GM19035 (cell line): ENCODE results near the gene TMEM250.

Experiments used
- ATAC-seq: cut with Tn5 transposase; IDR thresholded peaks from one replicate; pipeline ENCODE4 v1.9.1; 2021; ENCODE audit not compliant: unreplicated experiment

The TMEM250 gene

DNA sequence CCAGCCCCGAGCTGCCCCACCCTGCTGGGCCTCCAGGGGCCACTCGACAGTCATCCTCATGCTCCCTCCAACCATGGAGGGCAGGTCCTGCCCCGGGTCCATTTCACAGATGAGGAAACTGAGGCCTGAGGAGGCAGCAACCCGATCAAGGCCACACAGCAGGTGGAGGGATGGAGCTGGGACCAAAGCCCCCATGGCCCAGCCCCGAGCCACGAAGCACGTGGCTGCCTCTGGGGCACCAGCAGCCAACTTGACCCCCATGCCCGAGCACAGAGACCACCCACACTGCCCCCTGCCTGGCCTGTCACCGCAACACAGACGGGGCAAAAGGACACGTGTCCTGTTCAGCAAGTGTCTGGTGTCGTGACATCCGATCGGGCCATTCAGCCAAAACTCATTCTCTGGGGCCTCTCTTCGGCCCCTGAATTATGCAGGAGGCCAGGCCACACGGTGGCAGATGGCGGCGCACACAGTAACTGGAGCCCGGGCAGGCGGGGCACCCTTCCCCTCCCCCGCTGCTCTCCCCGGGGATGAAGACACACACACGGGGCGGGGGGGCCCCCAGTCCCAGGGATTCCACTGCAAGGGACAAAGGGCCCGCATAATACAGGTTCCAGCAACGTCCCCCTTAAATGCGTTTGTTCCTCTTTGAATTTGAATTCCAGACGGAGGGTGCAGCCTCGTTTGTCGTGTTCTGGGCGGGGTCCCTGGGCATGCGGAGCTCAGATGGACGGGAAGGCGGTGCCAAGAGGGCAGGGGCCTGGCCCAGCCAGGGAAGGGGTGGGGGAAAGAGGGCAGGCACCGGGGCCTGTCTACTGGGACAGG, 29.4 kb upstream of the TMEM250 start:
- ATAC-seq, result no peak

DNA sequence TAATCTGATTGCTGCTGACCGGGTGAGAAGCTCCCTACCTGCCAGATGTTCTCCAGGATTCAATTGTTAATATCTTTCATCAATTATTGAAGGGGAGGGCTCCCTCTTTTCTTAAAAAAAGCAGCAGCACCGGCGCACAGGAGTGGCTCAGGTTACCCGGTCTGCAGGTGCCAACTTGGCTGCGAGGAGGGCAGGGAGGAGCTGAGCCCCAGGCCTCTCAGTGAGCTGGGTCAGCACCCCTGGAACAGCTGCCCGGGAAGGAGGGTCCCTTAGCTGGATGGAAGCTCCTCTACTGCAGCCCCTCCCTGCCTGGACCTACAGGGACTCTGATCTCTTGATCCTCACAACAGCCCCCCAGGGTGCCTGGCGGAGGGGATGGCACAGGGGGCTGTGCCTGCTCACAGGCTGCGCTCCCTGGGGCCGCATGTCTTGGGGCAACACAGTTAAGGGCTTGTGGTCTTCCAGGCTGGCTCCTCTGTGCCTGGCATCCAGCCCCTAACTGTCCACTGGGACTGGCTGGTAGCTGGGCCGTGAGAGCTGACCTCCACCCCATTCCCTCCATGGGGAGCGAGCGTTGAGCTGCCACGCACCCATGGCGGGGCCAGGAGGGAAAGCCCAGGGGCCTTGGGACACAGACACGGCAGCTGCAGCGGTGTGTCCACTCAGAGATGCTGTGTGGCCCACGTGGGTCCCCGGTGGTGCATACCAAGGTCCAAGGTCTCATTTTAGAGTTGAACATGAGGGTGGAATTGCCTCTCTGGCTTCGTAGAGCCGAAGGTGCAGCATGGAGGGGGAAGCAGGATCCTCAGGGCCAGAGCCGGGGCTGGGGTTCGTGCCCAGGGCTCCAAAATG, 28.6 kb upstream of the TMEM250 start:
- no peak for ATAC-seq

DNA sequence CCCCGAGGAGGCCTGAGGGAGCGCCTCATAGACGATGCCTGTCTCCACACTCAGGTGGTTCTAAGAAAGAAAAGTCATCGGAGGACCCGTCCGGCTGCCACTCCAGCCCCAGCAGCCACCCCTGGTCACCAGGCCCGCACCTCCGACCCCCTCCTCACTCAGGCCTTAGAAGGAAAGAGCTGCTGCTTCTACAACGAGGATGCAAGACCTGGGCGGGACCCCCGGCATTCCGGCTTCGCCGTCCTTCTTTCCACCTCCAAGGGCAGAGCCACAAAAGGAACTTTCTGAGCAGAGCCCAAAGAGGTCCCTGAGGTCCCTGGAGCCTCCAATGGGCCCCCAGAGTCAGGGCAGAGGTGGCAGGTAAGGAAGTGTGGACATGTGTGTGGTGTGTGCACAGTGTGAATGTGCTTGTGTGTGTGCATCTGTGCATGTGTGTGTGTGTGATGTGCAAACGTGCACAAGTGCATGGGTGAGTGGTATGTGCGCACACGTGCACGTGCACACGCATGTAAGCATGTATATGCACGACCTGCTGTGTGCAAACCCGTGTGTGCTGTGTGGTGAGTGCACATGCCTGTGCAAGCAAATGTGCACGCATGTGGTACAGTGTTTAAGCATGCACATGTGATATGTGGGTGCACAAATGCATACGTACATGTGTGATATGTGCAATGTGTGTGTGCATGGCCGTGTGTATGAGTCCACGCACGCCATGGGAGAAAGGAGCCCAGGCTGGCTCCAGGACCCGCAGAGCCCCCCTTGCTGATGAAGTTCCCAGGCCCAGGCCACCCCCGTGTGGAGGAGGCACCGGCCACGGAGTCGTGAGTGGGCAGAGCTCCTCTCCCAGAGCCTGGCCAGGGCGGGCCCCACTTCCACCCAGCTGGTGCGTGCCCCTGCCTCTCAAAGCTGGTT, 27.7 kb upstream of the TMEM250 start:
- no peak for ATAC-seq

DNA sequence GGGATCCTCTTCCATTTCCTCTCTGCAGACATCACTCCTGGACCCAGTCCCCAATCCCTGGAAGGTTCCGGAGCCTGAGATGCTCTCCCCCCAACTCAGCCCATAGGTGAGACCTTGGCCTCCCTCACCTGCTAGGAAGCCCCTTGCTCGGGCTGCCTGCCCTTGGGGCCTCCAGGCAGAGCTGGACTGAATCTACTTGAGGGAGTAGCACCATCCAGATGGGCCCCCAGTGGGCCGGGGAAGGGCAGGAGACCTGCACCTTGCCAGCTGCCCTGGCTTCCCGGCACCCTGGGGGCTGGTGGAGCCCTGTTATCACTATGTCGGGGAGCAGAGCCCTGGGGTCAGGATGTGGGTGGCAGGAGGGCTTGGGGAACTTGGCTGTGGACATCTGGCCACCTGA, 26.9 kb upstream of the TMEM250 start:
- no peak for ATAC-seq

DNA sequence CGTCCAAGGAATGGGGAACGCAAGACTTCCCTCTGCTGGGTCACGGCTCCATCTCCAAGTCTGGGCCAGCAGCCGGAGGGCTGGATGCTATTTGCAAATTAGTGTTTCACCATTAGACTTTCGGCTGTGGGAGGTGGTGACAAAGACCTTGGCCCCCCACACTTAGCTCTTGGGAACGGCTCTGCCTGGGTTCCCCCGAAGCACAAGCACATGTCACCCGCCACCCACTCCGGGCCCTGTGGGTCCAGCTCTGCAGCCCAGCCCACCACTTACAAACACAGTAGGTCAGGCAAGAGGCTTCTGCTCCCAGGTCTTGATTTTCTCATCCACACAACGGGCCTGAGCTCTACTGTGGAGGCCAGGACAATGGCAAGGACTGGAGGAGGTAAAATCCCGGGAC, 25.8 kb upstream of the TMEM250 start:
- no peak for ATAC-seq

GRCh38 chr9:136143215-136144001, 24.7 kb upstream of the TMEM250 start:
- ATAC-seq, result no peak

- ATAC-seq, result no peak
Measured at GRCh38 chr9:136142859-136143214, 24.2 kb upstream of the TMEM250 start.

DNA sequence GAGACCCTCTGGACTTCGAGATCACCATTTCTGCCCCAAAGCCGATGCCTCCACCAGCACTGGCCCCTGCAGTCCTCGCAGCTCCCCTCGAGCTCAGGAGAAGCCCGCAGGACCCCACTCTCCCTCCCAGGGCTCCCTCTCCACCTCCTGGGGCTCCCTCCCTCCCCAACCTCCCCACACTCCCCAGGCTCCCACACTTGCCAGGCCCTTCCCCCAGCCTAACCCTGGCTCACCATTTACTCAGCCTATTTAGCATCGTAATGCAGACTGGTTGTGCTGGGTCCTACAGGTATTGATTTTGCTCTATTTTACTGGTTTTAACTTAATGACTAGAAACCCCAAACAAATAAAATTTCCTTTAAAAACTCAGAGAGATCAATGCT, 23.7 kb upstream of the TMEM250 start:
- no peak for ATAC-seq

GRCh38 chr9:136141682-136142413, 23.2 kb upstream of the TMEM250 start:
- no peak for ATAC-seq

- no peak for ATAC-seq
Measured at GRCh38 chr9:136140966-136141365, 22.3 kb upstream of the TMEM250 start.

DNA sequence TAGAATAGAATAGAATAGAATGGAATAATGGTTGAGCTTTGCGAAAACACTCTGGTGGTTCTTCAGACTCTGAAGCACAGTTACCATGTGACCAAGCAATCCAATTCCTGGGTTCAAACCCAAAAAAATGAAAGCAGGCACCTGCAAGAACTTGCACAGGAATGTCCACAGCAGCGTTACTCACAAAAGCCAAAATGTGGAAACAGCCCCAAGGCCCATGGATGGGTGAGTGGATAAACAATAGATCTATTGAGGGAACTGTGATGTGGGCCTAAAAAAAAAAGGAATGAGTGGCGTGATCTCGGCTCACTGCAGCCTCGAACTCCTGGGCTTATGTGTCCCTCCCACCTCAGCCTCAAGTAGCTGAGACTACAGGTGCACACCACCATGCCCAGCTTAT, 21.4 kb upstream of the TMEM250 start:
- ATAC-seq, result no peak

- no peak for ATAC-seq
Measured at GRCh38 chr9:136138566-136138965, 19.9 kb upstream of the TMEM250 start.

GRCh38 chr9:136137321-136138265, 18.9 kb upstream of the TMEM250 start:
- no peak for ATAC-seq

- ATAC-seq, result no peak
Measured at GRCh38 chr9:136136127-136136925, 17.7 kb upstream of the TMEM250 start.

DNA sequence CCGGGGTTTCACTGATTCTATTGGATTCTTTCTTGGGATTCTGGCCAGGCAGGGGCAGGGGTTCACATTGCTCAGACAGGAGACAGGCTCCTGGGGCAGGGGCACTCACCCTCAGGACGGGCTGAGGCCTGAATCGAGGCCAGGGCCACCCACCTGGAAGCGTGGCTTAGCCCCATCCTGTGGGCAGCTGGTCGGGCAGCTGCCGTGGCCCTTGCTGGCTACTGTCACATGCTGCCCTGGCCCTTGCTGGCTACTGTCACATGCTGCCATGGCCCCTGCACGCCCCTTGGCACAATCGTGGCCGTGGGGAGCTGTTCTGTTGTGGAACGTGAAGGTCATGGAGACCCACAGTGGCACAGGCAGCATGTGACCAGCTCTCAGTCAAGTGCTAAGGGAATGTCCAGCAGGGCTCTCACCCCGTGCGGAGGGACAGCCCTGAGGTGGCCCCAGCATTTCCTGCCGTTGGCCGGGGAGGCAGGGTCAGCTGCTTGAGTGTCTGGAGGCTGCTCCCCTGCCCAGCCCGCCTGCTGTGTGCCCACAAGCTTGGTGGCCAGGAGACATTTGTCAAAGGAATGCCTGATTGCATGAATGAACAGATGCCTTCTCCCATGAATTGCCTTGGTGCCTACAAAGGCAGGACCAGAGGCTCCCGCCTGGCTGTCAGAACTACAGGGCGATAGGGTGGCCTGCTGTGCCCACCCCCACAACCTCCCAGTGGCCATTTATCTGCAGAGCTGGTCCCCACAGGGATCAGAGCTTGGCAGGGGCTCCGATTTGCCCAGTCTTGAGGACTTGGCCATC, 16.9 kb upstream of the TMEM250 start:
- ATAC-seq, result no peak

GRCh38 chr9:136133959-136134484, 15.3 kb upstream of the TMEM250 start:
- no peak for ATAC-seq
